Activated CD8-positive, alpha-beta memory T cell treated with anti-CD3 and anti-CD28 coated beads, Interleukin-2, amount 50 U/mL, for 24 hours (primary cell): ENCODE results near the gene GABARAP.
A peak's percentile ranks its signal among the peaks of the same experiment; 100 is the strongest.
"Not testable (repeated sequence)": the region's sequence is repeated elsewhere in the genome, so short reads cannot be mapped to it uniquely, and the experiment has no call there.

Experiments
- DNase-seq: peaks from one replicate; pipeline ENCODE4 v3.0.0-alpha.2; 2020; ENCODE audit errors: extremely low read depth

GABARAP gene

DNA sequence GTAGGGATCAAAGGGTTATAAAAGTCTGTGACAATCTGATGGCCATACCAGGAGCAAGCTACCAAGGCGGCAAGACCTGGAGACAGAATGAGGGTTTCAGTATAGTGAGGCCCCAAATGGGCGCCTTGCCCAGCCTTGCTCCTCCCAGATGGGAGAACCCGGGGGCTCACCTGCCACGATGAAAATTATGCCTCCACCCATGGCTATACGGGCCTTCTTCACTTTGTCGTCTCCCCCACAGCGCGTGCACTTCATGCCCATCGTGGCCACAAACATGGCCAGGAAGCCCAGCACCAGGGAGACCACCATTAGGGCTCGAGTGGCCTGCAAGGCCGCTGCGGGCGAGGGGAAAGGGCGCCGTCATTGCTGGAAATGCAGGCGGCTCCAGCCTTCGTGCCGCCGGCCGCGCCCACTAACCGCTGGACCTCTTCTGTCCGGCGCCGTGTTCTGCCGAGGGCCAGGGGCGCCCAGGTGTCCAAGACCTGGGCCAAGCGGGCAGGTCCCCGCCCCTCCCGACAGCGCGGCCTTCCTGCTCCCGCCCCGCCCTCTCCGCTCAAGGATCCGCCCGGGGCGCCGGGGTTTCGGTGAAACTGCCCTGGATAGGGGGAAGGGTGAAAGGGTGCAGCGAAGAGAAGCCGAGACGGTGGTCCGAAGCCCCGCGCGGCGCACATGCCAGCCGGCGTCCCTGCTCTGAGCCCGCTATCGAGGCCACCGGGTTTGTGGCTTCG is 18.6 kb upstream of the GABARAP start:
- DNase-seq = no peak

DNA sequence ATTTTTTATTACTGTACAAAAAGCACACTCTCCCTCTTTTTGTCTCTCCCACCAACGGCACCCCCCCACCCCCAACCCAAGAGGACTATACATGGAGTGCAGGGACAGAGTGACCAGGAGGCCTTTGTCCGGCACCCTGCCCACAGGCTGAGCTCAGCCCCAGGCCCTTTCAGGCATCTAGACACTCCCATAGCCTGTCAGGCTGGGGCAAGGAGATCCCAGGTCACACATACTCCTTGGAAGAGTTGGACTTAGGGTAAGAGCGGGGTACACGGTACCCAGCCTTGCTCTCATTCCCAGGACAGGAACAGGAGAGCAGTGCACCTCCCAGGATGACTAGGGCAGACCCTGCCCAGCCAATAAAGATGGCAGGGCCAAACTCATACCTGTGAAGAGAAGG is 17.9 kb upstream of the GABARAP start:
- DNase-seq = no peak

DNA sequence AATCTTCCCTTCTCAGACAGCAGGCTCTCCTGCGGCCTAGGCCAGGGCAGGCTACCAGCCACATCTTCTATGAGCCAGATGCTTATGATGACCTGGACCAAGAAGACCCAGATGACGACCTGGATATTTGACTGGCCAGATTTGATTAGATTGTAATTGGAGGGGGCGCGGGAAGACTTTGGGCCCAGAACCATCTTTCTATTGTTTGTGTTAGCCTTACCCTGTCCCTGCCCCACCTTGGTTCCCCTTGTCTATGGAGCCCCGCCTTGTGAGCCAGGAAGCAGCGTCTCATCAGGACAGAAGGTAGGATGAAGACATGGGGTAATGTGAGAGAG is 17.3 kb upstream of the GABARAP start:
- no peak for DNase-seq

DNA sequence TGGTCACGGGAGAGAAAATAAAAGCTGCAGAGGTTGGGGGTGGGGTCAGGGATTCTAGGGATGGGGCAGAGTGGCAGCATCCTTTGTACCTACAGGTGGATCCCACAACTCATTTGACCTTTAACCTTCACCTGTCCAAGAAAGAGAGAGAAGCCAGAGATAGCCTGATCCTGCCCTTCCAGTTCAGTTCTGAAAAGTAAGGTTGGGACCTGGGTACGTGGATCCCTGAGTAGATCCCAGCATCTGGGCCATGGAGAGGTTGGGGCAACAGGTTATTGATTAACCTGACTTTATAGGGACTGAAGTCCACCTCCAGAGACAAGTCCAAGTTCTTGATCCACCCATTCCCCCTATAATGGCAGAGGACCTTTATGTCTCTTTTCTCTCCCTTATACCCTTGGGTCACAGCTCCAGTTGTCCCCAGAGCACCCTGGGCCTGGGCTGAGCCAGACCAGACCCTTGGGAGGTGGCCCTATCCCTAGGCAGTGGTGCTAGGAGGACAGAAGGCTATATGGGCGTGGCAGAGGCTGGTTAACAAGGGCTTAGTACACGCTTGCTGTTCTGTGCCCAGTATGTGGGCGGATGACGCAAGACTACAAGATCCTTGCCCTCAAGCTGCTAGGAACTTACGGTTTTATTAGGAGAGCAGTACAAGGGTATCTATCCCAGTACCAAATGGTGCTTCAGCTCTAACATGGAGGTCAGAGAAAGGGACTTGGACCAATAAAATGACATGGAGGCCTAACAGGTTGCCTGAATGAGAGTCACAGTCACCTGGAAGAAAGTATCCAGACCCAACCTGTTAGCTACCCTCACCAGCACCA is 16.7 kb upstream of the GABARAP start:
- DNase-seq = no peak

DNA sequence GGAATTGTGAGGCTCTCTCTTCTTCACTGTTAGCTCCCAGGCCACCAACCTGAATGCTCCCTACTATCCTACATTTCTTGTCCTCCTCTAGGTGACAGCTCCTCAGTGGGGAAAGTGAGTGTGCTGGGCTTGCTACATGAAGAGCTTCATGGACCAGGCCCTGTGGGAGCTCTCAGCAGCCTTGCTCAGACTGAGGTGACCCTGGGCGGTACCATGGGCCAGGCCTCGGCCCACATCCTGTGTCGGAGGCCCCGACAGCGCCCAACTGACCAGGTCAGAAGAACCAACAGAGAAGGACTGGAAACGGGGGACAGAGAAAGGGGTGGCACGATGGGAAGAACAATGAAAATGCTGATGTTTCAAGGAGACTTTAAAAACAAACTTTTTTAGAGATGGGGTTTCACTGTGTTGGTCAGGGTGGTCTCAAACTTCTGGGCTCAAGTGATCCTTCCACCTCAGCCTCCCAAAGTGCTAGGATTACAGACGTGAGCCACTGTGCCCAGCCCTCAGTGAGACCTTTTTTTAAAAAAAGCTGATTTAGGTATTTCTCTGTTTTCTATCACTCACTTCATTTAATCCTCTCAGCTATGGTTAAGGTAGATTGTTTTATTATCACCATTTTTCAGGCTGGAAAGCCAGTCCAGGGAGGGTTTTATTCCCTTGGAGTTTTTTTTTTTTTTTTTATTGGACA is 14.7 kb upstream of the GABARAP start:
- DNase-seq = no peak

DNA sequence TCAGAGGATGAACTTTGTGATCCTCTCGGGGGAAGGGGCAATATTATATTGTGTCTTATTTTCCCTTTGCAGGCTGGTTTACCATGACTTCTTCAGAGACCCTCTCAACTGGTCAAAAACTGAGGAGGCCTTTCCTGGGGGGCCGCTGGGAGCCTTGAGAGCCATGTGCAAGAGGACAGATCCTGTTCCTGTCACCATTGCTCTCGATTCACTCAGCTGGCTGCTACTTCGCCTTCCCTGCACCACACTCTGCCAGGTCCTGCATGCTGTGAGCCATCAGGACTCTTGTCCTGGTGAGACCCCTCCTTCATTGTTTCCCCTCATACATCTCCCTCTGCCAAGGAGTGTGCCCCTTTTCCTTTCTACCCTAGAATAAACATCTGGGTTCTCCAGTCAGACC is 12.3 kb upstream of the GABARAP start:
- no peak for DNase-seq

DNA sequence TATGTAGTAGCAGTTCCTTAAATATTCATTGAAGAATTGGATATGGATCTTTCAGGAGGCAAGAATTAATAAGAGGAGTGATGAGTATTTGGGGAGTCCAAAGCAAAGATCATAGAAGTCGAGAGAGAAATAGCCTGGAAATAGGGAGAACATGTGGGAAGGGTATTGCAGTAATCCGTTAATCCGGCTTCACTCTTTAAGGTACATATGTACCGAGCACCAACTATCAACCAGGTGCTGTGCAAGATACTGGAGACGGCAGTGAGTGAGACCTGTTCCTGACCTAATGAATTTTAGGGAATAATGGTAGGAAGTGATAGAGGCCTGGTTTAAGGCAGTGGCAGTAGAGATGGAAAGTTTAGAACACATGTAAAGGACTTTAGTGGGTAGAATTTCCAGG is 10.8 kb upstream of the GABARAP start:
- DNase-seq = no peak

DNA sequence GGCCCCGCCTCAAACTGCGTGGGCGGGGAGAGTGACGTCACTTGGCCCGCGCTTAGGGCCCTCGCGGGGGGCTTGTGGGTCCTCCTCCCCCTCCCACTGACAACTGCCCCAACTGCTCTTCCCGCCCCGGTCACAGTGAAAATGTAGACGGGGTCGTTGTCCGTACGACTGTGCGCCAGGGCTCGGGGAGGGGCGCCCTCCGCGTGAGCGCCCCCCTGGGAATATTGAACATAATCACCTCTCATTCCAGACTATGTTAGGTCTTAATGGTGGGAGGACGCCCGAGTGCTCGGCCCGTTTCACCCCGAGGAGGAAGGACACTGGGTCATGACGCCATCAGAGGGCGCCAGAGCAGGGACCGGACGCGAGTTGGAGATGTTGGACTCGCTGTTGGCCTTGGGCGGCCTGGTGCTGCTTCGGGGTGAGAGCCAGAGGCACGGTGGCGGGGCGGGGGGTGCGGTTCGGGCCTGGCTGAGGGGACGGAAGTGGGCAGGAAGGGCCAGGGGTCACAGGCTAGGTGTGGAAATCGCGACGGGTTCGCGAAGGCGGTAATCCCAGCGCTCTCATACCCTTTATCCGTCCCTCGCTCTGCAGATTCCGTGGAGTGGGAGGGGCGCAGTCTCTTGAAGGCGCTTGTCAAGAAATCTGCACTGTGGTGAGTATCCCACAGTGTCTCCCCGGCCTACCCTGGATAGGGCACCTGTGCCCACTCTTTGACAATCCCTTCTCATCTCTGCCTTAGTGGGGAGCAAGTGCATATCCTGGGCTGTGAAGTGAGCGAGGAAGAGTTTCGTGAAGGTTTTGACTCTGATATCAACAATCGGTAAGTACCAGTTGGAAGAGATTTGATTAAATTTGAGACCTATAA is 10.2 kb upstream of the GABARAP start, which contains the start of gene ELP5:
Gene ELP5, plus strand, starts transcription at position 40 of the 868 bp plus-strand sequence. Its CDS starts 336 bp downstream, at position 376.
- peak; percentile 76 for DNase-seq

DNA sequence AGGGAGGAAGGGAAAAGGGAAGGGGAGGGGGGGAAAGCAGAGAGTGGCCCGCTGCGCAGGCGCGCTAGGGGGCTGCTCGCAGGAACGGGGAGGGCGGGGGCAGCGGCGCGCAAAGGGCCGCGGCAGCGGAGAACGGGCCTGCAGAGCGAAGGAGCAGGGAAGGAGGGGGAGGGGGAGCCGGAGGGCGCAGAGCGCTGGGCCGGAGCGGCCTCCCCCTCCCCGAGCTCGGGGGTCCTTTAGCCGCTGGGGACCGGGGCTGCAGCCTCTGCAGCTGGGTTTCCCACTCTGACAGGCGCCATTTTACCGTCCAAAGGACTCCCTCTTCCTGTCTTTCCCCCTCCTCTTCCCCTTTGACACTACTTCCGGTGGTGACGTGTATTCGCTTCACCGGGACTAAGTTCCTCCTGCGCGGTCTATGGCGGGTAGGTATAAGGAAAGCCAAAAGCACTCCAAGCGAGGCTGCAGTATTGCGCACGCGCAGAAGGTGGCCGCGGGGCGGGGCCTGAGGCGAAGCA is 9.5 kb upstream of the GABARAP start, which contains the start of gene CTDNEP1:
Gene CTDNEP1, minus strand, starts transcription at position 74 of the 515 bp plus-strand sequence. CDS start 438 bp downstream, outside the sequence.
- DNase-seq = peak; percentile 100

DNA sequence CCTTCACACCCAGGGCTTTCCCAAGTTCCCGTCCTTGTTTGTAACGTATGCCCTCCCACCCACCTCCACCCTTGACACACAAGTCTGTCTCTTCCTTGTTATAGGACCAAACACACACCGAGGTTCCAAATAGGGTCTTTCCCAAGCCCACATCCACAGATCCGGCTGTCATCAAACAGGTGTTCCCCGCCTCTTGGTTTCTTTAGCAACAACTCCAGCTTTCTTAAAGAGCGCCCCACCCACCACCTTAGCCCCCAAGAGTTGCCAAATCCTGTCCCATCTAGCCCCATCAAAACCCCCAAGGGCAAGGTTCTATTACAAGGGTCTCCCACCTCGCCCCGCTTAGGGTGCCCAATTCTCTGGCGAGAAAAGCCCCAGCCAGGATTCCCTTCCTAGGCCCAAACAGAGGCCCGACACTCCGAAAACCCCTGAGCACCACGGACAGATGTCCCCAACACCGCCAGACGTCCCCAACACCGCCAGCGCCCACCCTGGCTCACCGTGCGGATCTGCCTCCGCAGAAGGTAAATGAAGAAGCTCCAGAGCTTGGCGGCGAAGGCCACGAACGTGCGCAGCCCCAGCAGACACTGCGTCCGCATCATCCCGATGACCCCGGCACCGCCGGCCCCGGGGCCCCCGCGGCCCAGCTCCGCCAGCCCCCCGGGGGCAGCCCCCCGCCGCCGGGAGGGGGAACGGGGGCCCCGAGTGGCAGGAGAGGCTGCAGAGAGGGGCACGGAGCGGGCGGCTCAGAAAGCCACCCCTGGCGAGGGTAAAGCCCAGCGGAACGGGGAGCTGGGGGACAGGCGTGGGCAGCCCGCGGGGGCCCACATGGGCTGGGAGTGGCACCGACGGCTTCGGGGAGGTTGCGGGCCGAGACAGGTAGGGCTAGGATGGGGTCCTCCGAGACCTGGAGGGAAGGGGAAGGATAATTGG is 8.7 kb upstream of the GABARAP start:
- no peak for DNase-seq

DNA sequence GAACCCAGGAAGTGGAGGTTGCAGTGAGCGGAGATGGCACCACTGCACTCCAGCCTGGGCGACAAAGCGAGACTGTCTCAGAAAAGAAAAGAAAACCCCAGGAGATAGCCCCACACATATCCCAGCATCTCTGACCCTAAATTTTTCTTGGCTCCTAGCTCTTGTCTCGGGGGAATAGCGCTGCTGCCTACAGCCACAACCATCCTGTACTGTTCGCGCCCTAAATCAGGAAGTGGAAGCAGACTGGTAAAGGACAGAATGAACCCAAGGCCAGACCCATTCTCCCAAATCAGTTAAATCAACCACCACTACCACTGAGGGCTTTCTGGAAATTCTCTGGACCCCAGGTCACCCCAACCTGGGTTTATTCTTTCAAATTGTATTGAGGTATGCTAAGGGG is 7.6 kb upstream of the GABARAP start:
- DNase-seq = no peak

DNA sequence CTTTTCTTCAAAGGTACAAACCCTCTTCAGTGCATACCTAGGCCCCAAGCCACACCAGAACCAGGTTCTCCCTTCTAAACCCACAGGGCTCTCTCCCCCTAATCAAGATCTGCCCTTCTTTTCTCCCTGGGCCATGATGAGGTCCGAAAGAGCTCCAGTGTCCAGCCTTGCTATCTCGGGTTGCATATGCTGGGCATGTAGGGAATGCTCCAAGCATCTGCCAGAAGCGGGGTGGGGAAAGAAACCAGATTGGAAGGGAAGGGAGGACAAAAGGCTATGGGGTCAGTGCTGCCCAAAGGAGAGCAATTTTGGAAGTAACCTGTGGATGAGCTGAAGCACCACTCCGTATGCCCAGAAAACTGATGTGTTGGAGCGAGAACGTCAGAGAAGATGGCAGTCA is 7.0 kb upstream of the GABARAP start:
- DNase-seq = no peak

DNA sequence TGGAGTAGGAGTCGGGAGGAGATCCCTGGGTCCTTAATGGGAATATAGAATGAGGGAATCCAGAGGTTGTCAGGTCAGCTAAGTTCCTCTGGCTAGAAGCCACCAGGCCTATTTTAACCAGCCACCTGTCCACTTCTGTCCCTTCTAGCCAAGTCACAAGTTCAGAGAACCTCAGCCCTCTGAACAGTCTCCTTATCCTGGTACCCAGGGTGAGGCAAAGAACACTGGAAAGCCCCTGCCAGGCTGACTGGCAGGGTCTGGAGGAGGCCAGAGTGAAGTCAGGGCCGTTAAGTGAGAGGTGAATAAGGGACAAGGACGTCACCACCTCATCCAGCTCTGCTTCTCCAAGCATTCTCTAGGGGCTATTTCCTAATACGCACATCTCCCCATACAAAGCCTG is 6.5 kb upstream of the GABARAP start:
- DNase-seq = no peak

DNA sequence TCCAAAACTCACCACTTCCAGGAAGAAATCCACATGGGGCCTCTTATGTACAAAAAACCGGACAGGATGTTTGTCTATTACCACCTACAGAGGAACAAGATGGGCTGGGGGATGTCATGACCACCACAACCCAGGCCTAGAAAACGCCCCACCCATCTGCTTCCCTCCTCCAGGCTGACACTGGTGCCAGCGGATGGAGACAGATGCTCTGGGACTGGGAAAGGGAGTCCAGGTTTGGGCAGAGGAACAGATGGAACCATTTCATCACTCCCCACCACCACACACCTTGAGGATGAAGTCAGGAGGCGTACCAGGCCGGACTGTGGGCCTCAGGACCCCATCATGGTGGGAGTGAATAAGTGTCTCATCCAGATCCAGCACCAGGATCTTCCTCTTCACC is 4.5 kb upstream of the GABARAP start:
- no peak for DNase-seq

DNA sequence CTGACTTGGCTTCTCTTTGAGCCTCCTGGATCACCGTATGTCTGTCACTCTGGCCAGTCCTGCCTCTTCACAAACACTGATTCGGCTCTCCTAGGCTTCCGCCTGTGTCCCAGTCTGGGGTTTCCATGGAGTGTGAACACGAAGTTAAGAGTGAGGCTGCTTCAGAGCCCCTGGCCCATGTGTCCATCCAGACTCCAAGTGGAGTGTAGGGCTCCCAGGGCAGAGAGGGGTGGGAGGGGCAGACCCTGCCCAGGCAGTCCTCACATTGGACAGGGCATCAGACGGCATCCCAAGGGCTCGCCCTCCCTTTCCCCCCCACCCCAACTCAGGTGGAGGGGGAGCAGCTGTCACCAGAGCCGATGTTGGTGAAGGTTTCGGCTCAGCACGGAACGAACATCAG is 1.6 kb upstream of the GABARAP start:
- DNase-seq = not testable (repeated sequence)

DNA sequence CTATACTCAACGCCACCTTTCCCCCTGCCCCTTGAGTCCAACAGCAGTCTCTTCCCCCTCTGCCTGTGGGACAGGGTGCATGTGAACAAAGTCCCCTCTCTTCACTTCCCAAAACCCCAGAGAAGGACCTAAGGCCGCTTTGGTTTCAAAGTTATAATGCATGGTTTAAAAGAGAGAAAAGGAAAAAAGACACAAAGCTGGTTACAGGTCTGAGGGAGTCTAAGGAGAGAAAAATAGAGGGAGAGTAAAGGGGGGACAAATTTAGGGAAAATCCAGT is 1.1 kb upstream of the GABARAP start:
- DNase-seq = no peak

DNA sequence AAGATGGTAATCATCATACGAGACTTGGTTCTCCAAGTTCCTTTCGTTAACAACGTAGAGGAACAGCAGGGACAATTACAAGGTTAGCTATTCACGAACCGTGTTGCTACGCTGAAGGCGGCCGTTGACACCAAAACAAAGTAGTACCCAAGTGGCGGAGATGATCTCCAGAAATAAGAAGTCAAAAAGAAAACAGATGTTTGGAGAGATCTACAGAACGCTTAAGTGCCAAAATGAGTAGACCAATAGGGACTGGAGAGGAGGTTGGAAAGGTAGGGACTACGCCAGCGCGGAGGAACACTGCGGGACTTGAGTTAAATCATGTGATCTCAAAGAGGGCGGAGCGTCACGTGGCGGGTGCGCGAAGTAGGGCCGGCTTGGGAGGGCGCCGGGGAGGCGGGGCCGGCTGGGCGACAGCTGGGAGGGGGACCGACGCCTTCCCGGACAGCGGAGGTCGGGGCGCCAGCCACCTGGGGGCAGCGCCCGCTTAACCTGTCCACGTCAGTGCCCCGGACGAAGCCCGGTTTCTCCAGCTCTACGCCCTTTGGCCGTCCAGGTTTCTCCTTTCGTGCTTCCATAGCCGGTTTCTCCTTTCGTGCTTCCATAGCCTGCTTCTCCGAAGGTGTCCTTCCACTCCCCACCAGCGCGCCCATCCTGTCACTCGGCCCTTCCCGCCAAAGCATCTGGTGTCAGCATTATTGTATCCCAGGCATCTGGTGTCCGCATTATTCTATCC is 636 bp upstream of the GABARAP start:
- DNase-seq = peak; percentile 83

DNA sequence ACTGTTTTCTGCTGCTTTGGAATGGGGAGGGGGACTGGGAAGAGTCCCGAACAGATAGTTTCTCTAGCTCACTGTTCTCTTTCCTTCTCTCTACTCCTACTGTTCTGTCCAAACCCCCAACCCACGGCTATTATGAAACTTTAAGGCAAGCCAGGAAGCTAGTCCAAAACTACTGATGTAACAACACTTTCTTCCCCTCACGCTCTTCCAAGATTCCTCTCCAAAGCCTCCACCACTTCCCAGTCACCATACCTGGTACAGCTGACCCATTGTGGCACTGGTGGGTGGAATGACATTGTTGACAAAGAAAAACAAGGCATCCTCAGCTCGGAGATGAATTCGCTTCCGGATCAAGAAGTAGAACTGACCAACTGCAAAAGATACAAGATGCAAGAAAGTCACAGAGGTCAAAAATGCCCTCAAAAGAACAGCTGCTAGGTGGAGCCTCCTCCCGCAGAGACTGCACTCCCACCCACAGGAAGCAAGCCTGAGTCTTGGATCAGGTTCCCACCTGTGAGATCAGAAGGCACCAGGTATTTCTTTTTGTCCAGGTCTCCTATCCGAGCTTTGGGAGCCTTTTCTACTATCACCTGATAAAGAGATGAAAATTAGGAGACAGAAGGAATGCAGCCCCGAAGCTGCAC is 1.0 kb downstream of the GABARAP start:
- DNase-seq = no peak

DNA sequence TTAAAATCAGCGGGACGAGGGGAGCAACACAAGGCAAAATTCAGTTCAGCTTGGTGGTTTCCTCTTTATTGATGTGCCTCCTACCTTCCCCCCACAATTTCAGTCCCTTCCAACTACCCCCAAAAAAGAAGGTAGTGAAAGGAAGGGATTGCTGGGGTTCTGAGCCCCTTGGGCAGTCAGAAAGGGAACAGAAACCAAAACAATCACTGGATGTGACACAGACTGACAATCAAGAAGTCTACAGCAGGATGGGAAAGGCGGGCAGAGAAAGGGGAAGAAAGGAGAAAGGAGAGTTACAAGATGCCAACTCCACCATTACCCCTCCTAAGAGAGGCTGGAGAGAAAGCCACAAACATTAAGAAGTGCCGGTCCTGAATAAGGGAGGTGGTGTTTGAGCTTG is 1.9 kb downstream of the GABARAP start:
- DNase-seq = no peak
